ENCODE data around the gene DNAJC5G. TPM values are rescaled to one million over a fixed set of nuclear protein-coding genes. Genes with fewer than 3 reads are reported as not detected.

Gene DNAJC5G
- total RNA-seq, 1 experiment from 2014 or later: 0.37 TPM

DNA sequence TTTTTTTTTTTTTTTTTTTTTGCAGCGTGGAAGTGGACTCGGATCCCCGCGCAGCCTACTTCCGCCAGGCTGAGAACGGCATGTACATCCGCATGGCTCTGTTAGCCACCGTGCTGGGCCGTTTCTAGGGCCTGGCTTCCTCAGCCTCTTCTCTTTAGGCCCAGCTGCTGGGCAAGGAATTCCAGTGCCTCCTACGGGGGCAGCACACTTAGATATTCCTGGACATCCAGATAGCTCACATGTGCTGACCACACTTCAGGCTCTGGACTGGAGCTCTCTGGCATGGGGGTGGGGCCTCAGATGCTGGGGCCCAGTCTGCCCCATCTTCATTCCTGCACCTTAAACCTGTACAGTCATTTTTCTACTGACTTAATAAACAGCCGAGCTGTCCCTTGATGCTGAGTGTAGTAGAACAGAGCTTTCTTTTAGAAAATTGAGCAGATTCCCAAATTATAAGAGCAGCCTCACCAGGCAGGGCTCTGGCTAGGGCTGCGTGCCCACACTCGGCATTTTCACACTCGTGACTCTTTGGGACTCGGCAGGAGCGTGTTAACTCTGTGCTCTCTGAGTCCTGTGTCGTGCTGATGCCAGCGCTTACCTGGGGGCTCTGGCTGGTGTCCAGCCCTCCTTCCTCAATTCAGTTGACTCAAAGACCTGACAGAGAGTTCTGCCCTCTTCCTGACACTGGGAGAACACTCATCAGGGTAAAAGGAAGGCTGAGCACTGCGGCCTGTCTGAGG lies 31.7 kb upstream of the DNAJC5G start:
- no peak overlapping the region for H3K27ac Mint-ChIP-seq
- H3K4me1 ChIP-seq (ENCODE audit: insufficient read depth, low read length): no peaks in the 10 kb centered on the region
- H3K23me2 ChIP-seq (ENCODE audit: insufficient read length, low read depth, low read length, poor library complexity, severe bottlenecking): no peaks in the 10 kb centered on the region
- no peak overlapping the region for H2BK12ac ChIP-seq (ENCODE audit: insufficient read length, low read depth, low read length)
- H3K4ac ChIP-seq (ENCODE audit: low read depth, low read length): no peak overlapping the region
- TF ChIP-seq, protein P1, sequence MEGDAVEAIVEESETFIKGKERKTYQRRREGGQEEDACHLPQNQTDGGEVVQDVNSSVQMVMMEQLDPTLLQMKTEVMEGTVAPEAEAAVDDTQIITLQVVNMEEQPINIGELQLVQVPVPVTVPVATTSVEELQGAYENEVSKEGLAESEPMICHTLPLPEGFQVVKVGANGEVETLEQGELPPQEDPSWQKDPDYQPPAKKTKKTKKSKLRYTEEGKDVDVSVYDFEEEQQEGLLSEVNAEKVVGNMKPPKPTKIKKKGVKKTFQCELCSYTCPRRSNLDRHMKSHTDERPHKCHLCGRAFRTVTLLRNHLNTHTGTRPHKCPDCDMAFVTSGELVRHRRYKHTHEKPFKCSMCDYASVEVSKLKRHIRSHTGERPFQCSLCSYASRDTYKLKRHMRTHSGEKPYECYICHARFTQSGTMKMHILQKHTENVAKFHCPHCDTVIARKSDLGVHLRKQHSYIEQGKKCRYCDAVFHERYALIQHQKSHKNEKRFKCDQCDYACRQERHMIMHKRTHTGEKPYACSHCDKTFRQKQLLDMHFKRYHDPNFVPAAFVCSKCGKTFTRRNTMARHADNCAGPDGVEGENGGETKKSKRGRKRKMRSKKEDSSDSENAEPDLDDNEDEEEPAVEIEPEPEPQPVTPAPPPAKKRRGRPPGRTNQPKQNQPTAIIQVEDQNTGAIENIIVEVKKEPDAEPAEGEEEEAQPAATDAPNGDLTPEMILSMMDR (conservative IDR thresholded peaks at IDR 0.05): no peak
- no peak overlapping the region for H4K8ac ChIP-seq (replicated peaks; ENCODE audit: insufficient read length, low read depth, low read length)
- H3K9me3 Mint-ChIP-seq: no peaks in the 10 kb centered on the region
- no peak overlapping the region for H4K5ac ChIP-seq (ENCODE audit: insufficient read length, low read depth, low read length)
- H4K91ac ChIP-seq (ENCODE audit: insufficient read length, low read depth, low read length): no peak overlapping the region
- H3K27ac ChIP-seq (ENCODE audit: insufficient read length, low read depth, low read length): no peak overlapping the region
- WGBS (ENCODE audit: extremely low coverage, insufficient read length, low lambda C conversion rate): no CpG with 5 or more reads among the region's 19 CpGs
- H3T11ph ChIP-seq (ENCODE audit: low read length): no peak overlapping the region
- no peaks in the 10 kb centered on the region for H3K27me3 ChIP-seq (ENCODE audit: insufficient read depth, low read length)
- H3K79me2 ChIP-seq (ENCODE audit: insufficient read depth, low read length): no peaks in the 10 kb centered on the region
- peaks cover 6% of the 10 kb centered on the region for H3K27me3 Mint-ChIP-seq (ENCODE audit: low read depth)
- no peak overlapping the region for H3K23ac ChIP-seq (ENCODE audit: insufficient read length, low read depth, low read length)
- no peak overlapping the region for H3K56ac ChIP-seq (ENCODE audit: insufficient read length, low read depth, low read length)
- H2BK20ac ChIP-seq (ENCODE audit: low read depth, low read length, poor library complexity, severe bottlenecking): no peak overlapping the region
- H3K4me3 Mint-ChIP-seq: no peak overlapping the region
- no peak overlapping the region for H2BK120ac ChIP-seq (ENCODE audit: low read depth, low read length, poor library complexity, severe bottlenecking)
- no peak overlapping the region for H3K18ac ChIP-seq (ENCODE audit: insufficient read length, low read depth, low read length)
- H3K36me3 Mint-ChIP-seq (ENCODE audit: insufficient read depth in 1 of 3, low read depth in 3 of 3): peaks cover 33 to 66% (median 58%) of the 10 kb centered on the region in 3 experiments
- no peaks in the 10 kb centered on the region for H3K4me1 Mint-ChIP-seq
- no peak overlapping the region for H2AK5ac ChIP-seq (ENCODE audit: insufficient read length, low read length)
- H4K20me1 ChIP-seq (ENCODE audit: control insufficient read depth, insufficient read depth, insufficient read length): no peaks in the 10 kb centered on the region
- no peak overlapping the region for H3K4me2 ChIP-seq (ENCODE audit: insufficient read depth, insufficient read length, low read length)
- H3K79me1 ChIP-seq (ENCODE audit: insufficient read depth, low read depth, low read length, poor library complexity, severe bottlenecking): no peaks in the 10 kb centered on the region
- no peak for DNase-seq
- H2BK5ac ChIP-seq (ENCODE audit: insufficient read length, low read length): no peak overlapping the region
- no peak overlapping the region for H3K9ac ChIP-seq (ENCODE audit: extremely low read depth, insufficient read length, low read length)
- no peaks in the 10 kb centered on the region for H3K9me3 ChIP-seq (ENCODE audit: control insufficient read depth, low read depth, low read length)
- H2BK15ac ChIP-seq (ENCODE audit: low read depth, low read length): no peak overlapping the region
- H2AFZ ChIP-seq (ENCODE audit: low read length): no peak overlapping the region
- no peak overlapping the region for H3K14ac ChIP-seq (ENCODE audit: insufficient read depth, low read length)
